Progenitor cell of endocrine pancreas (in vitro differentiated cells): ENCODE results near the gene DNLZ. TPM values are rescaled to one million over a fixed set of nuclear protein-coding genes. Genes with fewer than 3 reads are reported as not detected.

Experiments
- DNase-seq: peaks from one replicate; pipeline ENCODE4 v3.0.0; 2021; ENCODE audit warnings: low spot score; ENCODE audit not compliant: unreplicated experiment
- H3K27ac Mint-ChIP-seq: 2 replicates; pipeline ENCODE4 v1.8.0; 2021; ENCODE audit warnings: mild to moderate bottlenecking, moderate library complexity, mixed read lengths
- H3K27me3 Mint-ChIP-seq: 2 replicates; pipeline ENCODE4 v1.8.0; 2021; ENCODE audit warnings: mixed read lengths
- H3K36me3 Mint-ChIP-seq: 2 replicates; pipeline ENCODE4 v1.8.0; 2022; ENCODE audit warnings: mixed read lengths; ENCODE audit not compliant: insufficient read depth
- H3K4me1 Mint-ChIP-seq: 2 replicates; pipeline ENCODE4 v1.8.0; 2021; ENCODE audit warnings: low read depth, mixed read lengths
- H3K4me3 Mint-ChIP-seq: 2 replicates; pipeline ENCODE4 v1.8.0; 2021; ENCODE audit warnings: low read depth, mild to moderate bottlenecking, moderate library complexity, mixed read lengths
- H3K9me3 Mint-ChIP-seq: 2 replicates; pipeline ENCODE4 v1.8.0; 2021; ENCODE audit warnings: low read depth, mixed read lengths
- CTCF ChIP-seq: fragments of 200-600 bp; sonication (generic); IDR thresholded peaks from one replicate; pipeline ENCODE4 v1.5.0; 2021; ENCODE audit warnings: antibody characterized with exemption, mild to moderate bottlenecking; ENCODE audit not compliant: unreplicated experiment
- total RNA-seq: library from RNA; stranded (reverse); gene quantifications from 2 replicates; pipeline ENCODE4 v1.2.1, GENCODE V29; 2021

Gene DNLZ
- total RNA-seq, 1 donor from 2014 or later: 16.2 TPM

GRCh38 chr9:136389396-136389795 lies 25.9 kb upstream of the DNLZ start:
- DNase-seq: no peak
- Mint-ChIP-seq H3K4me1 (no peaks in the 10 kb centered on the region), H3K4me3 (no peak overlapping the region), H3K27me3 (no peaks in the 10 kb centered on the region), H3K36me3 (peaks cover 22% of the 10 kb centered on the region), H3K9me3 (no peaks in the 10 kb centered on the region), H3K27ac (no peak overlapping the region)
- TF ChIP-seq CTCF: no peak

GRCh38 chr9:136387217-136387616 lies 23.7 kb upstream of the DNLZ start:
- H3K27ac Mint-ChIP-seq: no peak overlapping the region
- no peaks in the 10 kb centered on the region for H3K27me3 Mint-ChIP-seq
- no peak overlapping the region for H3K4me3 Mint-ChIP-seq
- no peak for TF ChIP-seq CTCF
- H3K9me3 Mint-ChIP-seq: no peaks in the 10 kb centered on the region
- no peaks in the 10 kb centered on the region for H3K4me1 Mint-ChIP-seq
- DNase-seq: no peak
- H3K36me3 Mint-ChIP-seq: peaks cover 22% of the 10 kb centered on the region

- H3K4me1 Mint-ChIP-seq: no peaks in the 10 kb centered on the region
- no peak for DNase-seq
- no peak for TF ChIP-seq CTCF
- no peak overlapping the region for H3K4me3 Mint-ChIP-seq
- no peak overlapping the region for H3K27ac Mint-ChIP-seq
- no peaks in the 10 kb centered on the region for H3K27me3 Mint-ChIP-seq
- no peaks in the 10 kb centered on the region for H3K9me3 Mint-ChIP-seq
- peaks cover 18% of the 10 kb centered on the region for H3K36me3 Mint-ChIP-seq
Observed at GRCh38 chr9:136386018-136386417, 22.5 kb upstream of the DNLZ start.

GRCh38 chr9:136385015-136385414 lies 21.5 kb upstream of the DNLZ start:
- Mint-ChIP-seq H3K4me1 (no peaks in the 10 kb centered on the region), H3K27ac (no peak overlapping the region), H3K36me3 (peaks cover 18% of the 10 kb centered on the region), H3K4me3 (no peak overlapping the region), H3K9me3 (no peaks in the 10 kb centered on the region), H3K27me3 (no peaks in the 10 kb centered on the region)
- no peak for DNase-seq
- no peak for TF ChIP-seq CTCF

GRCh38 chr9:136383436-136383835 lies 19.9 kb upstream of the DNLZ start:
- DNase-seq: no peak
- TF ChIP-seq CTCF: no peak
- H3K9me3 Mint-ChIP-seq: no peaks in the 10 kb centered on the region
- no peaks in the 10 kb centered on the region for H3K27me3 Mint-ChIP-seq
- no peaks in the 10 kb centered on the region for H3K4me1 Mint-ChIP-seq
- H3K36me3 Mint-ChIP-seq: peaks cover 15% of the 10 kb centered on the region
- no peak overlapping the region for H3K4me3 Mint-ChIP-seq
- no peak overlapping the region for H3K27ac Mint-ChIP-seq
